HCT116 (cell line): Measurements from ENCODE around the gene TOM1L1. TPM values are rescaled to one million over a fixed set of nuclear protein-coding genes. Genes with fewer than 3 reads are reported as not detected.

Experiments
- ATAC-seq: fragments of 200-7000 bp; cut with Tn5 transposase; 2 replicates; pipeline ENCODE4 v1.9.1; 2020; ENCODE audit warnings: mild to moderate bottlenecking, moderate library complexity
- BruUV-seq: library from RNA; stranded (reverse); fragments of 400-500 nt; replicated peaks from 2 replicates; lab custom pipeline; 2021; lab: Mats Ljungman, UMichigan
- CTCF ChIA-PET: fragments of 300-600 bp; sonication (Branson Sonifier 250); formaldehyde crosslinking; loops from one replicate; lab custom pipeline; 2021; ENCODE audit warnings: antibody characterized with exemption; lab: Charles Lee
- POLR2A ChIA-PET: fragments of 300-600, 350-600 bp; sonication (Branson Sonifier 250); formaldehyde crosslinking; loops from one replicate; lab custom pipeline; 2021; ENCODE audit warnings: antibody characterized with exemption; lab: Charles Lee
- RAD21 ChIA-PET, 2 experiments: fragments of 300-600 bp; sonication (Branson Sonifier 250); formaldehyde crosslinking; loops; one replicate each; lab custom pipeline; 2023; ENCODE audit warnings: low total read pairs in 2 of 2; ENCODE audit not compliant: uncharacterized antibody in 2 of 2, unreplicated experiment in 2 of 2, low non-redundant PET in 1 of 2; lab: Charles Lee
- DNase-seq: peaks from one replicate; pipeline ENCODE4 v3.0.0-alpha.2; 2010; ENCODE audit warnings: low read depth, low spot score
- H2AFZ ChIP-seq: fragments of 200-600 bp; shearing (Covaris generic), sonication (generic); 2 replicates; pipeline ENCODE4 v1.6.1; 2017; ENCODE audit warnings: low read depth, mixed run types, mixed read lengths, antibody characterized with exemption, low read length; ENCODE audit not compliant: poor library complexity, severe bottlenecking
- H3K27ac ChIP-seq: 2 replicates; pipeline ENCODE4 v1.5.1; 2012; ENCODE audit warnings: low read depth, low read length
- H3K27me3 ChIP-seq: fragments of 200-600 bp; sonication (generic); 2 replicates; pipeline ENCODE4 v1.6.1; 2016; ENCODE audit warnings: mixed run types, low read length, mixed read lengths; ENCODE audit not compliant: insufficient read depth
- H3K36me3 ChIP-seq, 2 experiments: fragments of 200-500 bp in 1 of 2; fragments of 200-600 bp in 1 of 2; sonication (Bioruptor generic) in 1 of 2; sonication (generic) in 1 of 2; 2 replicates each; pipeline versions ENCODE4 v1.5.1 to v1.6.1; 2014 to 2016; ENCODE audit warnings: low read length in 2 of 2, inconsistent platforms in 1 of 2, mixed read lengths in 1 of 2, mixed run types in 1 of 2; ENCODE audit not compliant: insufficient read depth in 2 of 2, control insufficient read depth in 1 of 2
- H3K4me1 ChIP-seq, 2 experiments: fragments of 200-600 bp in 1 of 2; sonication (generic) in 1 of 2; 2 replicates each; pipeline versions ENCODE4 v1.5.1 to v1.6.1; 2012 to 2017; ENCODE audit warnings: low read length in 2 of 2, inconsistent platforms in 1 of 2, mild to moderate bottlenecking in 1 of 2, mixed read lengths in 1 of 2, mixed run types in 1 of 2, moderate library complexity in 1 of 2; ENCODE audit not compliant: insufficient read depth in 2 of 2, control insufficient read depth in 1 of 2
- H3K4me2 ChIP-seq: fragments of 200-600 bp; sonication (generic); 2 replicates; pipeline ENCODE4 v1.6.1; 2017; ENCODE audit warnings: mixed run types, low read length, mixed read lengths
- H3K4me3 ChIP-seq, 2 experiments: fragments of 200-600 bp in 1 of 2; sonication (generic) in 1 of 2; replicated peaks in 1 of 2; 2 replicates each; pipeline ENCODE4 v1.5.1; 2011 to 2016; ENCODE audit warnings: low read length in 2 of 2, control low read depth in 1 of 2, low read depth in 1 of 2, mild to moderate bottlenecking in 1 of 2, mixed read lengths in 1 of 2, mixed run types in 1 of 2
- H3K79me2 ChIP-seq: fragments of 200-600 bp; sonication (generic); 2 replicates; pipeline ENCODE4 v1.6.1; 2017; ENCODE audit warnings: mild to moderate bottlenecking, mixed run types, low read length, moderate library complexity, mixed read lengths; ENCODE audit not compliant: insufficient read depth
- H3K9ac ChIP-seq: fragments of 200-600 bp; sonication (generic); 2 replicates; pipeline ENCODE4 v1.6.1; 2016; ENCODE audit warnings: low read length, mixed read lengths
- H3K9me2 ChIP-seq: fragments of 200-600 bp; sonication (generic), shearing (Covaris generic); 2 replicates; pipeline ENCODE4 v1.6.1; 2017; ENCODE audit warnings: mixed run types, mild to moderate bottlenecking, moderate library complexity; ENCODE audit not compliant: insufficient read depth
- H3K9me3 ChIP-seq, 2 experiments: fragments of 200-500 bp in 1 of 2; fragments of 200-600 bp in 1 of 2; sonication (Bioruptor generic) in 1 of 2; sonication (generic) in 1 of 2; 2 replicates each; pipeline ENCODE4 v1.6.1; 2014 to 2017; ENCODE audit warnings: low read length in 2 of 2, mixed read lengths in 2 of 2, inconsistent platforms in 1 of 2, low read depth in 1 of 2, mild to moderate bottlenecking in 1 of 2, mixed run types in 1 of 2, moderate library complexity in 1 of 2; ENCODE audit not compliant: control insufficient read depth in 1 of 2, insufficient read depth in 1 of 2
- H4K20me1 ChIP-seq: fragments of 200-600 bp; sonication (generic), shearing (Covaris generic); 2 replicates; pipeline ENCODE4 v1.6.1; 2017; ENCODE audit warnings: mixed run types, mild to moderate bottlenecking, moderate library complexity; ENCODE audit not compliant: insufficient read depth
- CBX3 ChIP-seq: IDR thresholded peaks from 2 replicates; pipeline ENCODE4 v1.6.1; 2012; ENCODE audit warnings: low read depth
- CEBPB ChIP-seq: IDR thresholded peaks from 2 replicates; pipeline ENCODE4 v1.6.1; 2012; ENCODE audit warnings: low read depth
- EGR1 ChIP-seq: IDR thresholded peaks from 2 replicates; pipeline ENCODE4 v1.6.1; 2012; ENCODE audit warnings: low read depth
- ELF1 ChIP-seq: IDR thresholded peaks from 2 replicates; pipeline ENCODE4 v1.6.1; 2012; ENCODE audit warnings: low read depth, borderline replicate concordance
- POLR2AphosphoS5 ChIP-seq: IDR thresholded peaks from 2 replicates; pipeline ENCODE4 v1.6.1; 2011; ENCODE audit warnings: mild to moderate bottlenecking, low read depth, low read length, moderate library complexity
- SP1 ChIP-seq: IDR thresholded peaks from 2 replicates; pipeline ENCODE4 v1.6.1; 2012; ENCODE audit warnings: low read depth
- YY1 ChIP-seq: IDR thresholded peaks from 2 replicates; pipeline ENCODE4 v1.6.1; 2011; ENCODE audit warnings: low read length, low read depth, moderate library complexity, mild to moderate bottlenecking; ENCODE audit not compliant: insufficient replicate concordance; ENCODE audit errors: extremely low read depth
- ZNF274 ChIP-seq: fragments of 200-500 bp; sonication (Bioruptor generic); IDR thresholded peaks from 2 replicates; pipeline ENCODE4 v1.6.1; 2014; ENCODE audit warnings: mild to moderate bottlenecking, low read depth, low read length, inconsistent platforms
- intact Hi-C: fragments of 100-400 bp; cut with micrococcal nuclease; formaldehyde crosslinking; loops from 2 replicates; pipeline ENCODE4 v1.10.0; 2022
- total RNA-seq: library from RNA; stranded (reverse); gene quantifications from one replicate; pipeline ENCODE4 v1.2.1, GENCODE V29; 2021; ENCODE audit not compliant: unreplicated experiment
- TF ChIP-seq, protein P1 (sequence below): IDR thresholded peaks from 2 replicates; pipeline ENCODE4 v1.6.1; 2012; ENCODE audit warnings: low read depth
- TF ChIP-seq, protein P2 (sequence below): IDR thresholded peaks from 2 replicates; pipeline ENCODE4 v1.6.1; 2011; ENCODE audit warnings: mild to moderate bottlenecking, low read length, moderate library complexity; ENCODE audit not compliant: insufficient replicate concordance; ENCODE audit errors: extremely low read depth
- TF ChIP-seq, protein P3 (sequence below), 3 experiments: fragments of 200-600 bp in 1 of 3; sonication (generic) in 1 of 3; IDR thresholded peaks in 2 of 3; conservative IDR thresholded peaks in 1 of 3; 2 replicates each; pipeline ENCODE4 v1.5.1; 2012 to 2017; ENCODE audit warnings: low read depth in 2 of 3, low read length in 2 of 3, antibody characterized with exemption in 1 of 3, borderline replicate concordance in 1 of 3, control low read depth in 1 of 3, mild to moderate bottlenecking in 1 of 3, mixed read lengths in 1 of 3, mixed run types in 1 of 3, moderate library complexity in 1 of 3; ENCODE audit not compliant: insufficient read depth in 1 of 3

Gene TOM1L1
- total RNA-seq, 1 experiment from 2014 or later, result 70.8 TPM

DNA sequence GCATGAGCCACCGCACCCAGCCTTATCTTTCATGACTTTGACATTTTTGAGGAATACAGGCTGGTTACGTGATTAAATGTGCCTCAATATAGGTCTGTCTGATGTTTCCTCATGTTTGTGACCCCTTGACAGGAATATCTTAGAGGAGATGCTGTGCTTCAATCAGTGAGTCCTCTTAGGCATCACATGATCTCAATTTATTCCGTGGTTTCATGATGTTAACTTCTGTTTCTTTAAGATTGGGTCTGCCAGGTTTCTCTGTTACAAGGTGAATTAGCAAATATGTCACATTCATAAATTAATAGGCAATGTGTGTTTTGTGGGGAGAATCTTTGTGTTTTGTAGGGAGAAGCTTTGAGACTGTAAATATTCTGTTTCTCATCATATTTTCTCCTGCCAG is 71.2 kb downstream of the TOM1L1 start:
- ATAC-seq (no peak), DNase-seq (no peak)
- intact Hi-C loops, result no loop called here
- no peaks in the 10 kb centered on the region for H3K9me2 ChIP-seq
- ChIA-PET CTCF (no interaction called here), POLR2A (no interaction called here), RAD21 (no interaction called here)
- peaks cover 3 to 16% of the 10 kb centered on the region in 2 experiments; a peak in 3 of 4 replicates for H3K4me1 ChIP-seq
- no peak overlapping the region for H2AFZ ChIP-seq
- H3K9ac ChIP-seq, result no peak overlapping the region
- H3K4me3 ChIP-seq, result no peak overlapping the region
- H3K79me2 ChIP-seq, result peaks cover 49% of the 10 kb centered on the region
- no TSS peak for BruUV-seq
- no peaks in the 10 kb centered on the region for H3K9me3 ChIP-seq
- H3K4me2 ChIP-seq, result no peak overlapping the region
- H3K27me3 ChIP-seq, result no peaks in the 10 kb centered on the region
- no peak overlapping the region for H3K27ac ChIP-seq
- TF ChIP-seq ELF1 (no peak), SP1 (no peak), ZNF274 (no peak), EGR1 (no peak), POLR2AphosphoS5 (no peak), YY1 (no peak), CBX3 (no peak), CEBPB (no peak)
- TF ChIP-seq, protein P1, sequence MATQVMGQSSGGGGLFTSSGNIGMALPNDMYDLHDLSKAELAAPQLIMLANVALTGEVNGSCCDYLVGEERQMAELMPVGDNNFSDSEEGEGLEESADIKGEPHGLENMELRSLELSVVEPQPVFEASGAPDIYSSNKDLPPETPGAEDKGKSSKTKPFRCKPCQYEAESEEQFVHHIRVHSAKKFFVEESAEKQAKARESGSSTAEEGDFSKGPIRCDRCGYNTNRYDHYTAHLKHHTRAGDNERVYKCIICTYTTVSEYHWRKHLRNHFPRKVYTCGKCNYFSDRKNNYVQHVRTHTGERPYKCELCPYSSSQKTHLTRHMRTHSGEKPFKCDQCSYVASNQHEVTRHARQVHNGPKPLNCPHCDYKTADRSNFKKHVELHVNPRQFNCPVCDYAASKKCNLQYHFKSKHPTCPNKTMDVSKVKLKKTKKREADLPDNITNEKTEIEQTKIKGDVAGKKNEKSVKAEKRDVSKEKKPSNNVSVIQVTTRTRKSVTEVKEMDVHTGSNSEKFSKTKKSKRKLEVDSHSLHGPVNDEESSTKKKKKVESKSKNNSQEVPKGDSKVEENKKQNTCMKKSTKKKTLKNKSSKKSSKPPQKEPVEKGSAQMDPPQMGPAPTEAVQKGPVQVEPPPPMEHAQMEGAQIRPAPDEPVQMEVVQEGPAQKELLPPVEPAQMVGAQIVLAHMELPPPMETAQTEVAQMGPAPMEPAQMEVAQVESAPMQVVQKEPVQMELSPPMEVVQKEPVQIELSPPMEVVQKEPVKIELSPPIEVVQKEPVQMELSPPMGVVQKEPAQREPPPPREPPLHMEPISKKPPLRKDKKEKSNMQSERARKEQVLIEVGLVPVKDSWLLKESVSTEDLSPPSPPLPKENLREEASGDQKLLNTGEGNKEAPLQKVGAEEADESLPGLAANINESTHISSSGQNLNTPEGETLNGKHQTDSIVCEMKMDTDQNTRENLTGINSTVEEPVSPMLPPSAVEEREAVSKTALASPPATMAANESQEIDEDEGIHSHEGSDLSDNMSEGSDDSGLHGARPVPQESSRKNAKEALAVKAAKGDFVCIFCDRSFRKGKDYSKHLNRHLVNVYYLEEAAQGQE, result no peak
- TF ChIP-seq, protein P2, sequence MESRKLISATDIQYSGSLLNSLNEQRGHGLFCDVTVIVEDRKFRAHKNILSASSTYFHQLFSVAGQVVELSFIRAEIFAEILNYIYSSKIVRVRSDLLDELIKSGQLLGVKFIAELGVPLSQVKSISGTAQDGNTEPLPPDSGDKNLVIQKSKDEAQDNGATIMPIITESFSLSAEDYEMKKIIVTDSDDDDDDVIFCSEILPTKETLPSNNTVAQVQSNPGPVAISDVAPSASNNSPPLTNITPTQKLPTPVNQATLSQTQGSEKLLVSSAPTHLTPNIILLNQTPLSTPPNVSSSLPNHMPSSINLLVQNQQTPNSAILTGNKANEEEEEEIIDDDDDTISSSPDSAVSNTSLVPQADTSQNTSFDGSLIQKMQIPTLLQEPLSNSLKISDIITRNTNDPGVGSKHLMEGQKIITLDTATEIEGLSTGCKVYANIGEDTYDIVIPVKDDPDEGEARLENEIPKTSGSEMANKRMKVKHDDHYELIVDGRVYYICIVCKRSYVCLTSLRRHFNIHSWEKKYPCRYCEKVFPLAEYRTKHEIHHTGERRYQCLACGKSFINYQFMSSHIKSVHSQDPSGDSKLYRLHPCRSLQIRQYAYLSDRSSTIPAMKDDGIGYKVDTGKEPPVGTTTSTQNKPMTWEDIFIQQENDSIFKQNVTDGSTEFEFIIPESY, result no peak
- TF ChIP-seq, protein P3, sequence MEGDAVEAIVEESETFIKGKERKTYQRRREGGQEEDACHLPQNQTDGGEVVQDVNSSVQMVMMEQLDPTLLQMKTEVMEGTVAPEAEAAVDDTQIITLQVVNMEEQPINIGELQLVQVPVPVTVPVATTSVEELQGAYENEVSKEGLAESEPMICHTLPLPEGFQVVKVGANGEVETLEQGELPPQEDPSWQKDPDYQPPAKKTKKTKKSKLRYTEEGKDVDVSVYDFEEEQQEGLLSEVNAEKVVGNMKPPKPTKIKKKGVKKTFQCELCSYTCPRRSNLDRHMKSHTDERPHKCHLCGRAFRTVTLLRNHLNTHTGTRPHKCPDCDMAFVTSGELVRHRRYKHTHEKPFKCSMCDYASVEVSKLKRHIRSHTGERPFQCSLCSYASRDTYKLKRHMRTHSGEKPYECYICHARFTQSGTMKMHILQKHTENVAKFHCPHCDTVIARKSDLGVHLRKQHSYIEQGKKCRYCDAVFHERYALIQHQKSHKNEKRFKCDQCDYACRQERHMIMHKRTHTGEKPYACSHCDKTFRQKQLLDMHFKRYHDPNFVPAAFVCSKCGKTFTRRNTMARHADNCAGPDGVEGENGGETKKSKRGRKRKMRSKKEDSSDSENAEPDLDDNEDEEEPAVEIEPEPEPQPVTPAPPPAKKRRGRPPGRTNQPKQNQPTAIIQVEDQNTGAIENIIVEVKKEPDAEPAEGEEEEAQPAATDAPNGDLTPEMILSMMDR (IDR thresholded peaks at IDR 0.05 in 2 of 3, conservative IDR thresholded peaks at IDR 0.05 in 1 of 3; ENCODE audit: borderline replicate concordance in 1 of 3, insufficient read depth in 1 of 3, low read depth in 2 of 3, low read length in 2 of 3), result no peak
- H3K36me3 ChIP-seq, result no peaks in the 10 kb centered on the region
- no peaks in the 10 kb centered on the region for H4K20me1 ChIP-seq
